Ovary (tissue), 3 donors: ENCODE data around the gene INPP5D.

Source experiments
- POLR2A ChIP-seq: fragments of 450-650 bp; IDR thresholded peaks from one replicate; pipeline ENCODE4 v1.6.1; 2017; ENCODE audit warnings: antibody characterized with exemption, mild to moderate bottlenecking, moderate library complexity
- TF ChIP-seq, protein P1 (sequence below), 3 donors: fragments of 450-650 bp in 2 of 3; fragments of 200-600 bp in 1 of 3; IDR thresholded peaks; one replicate each; pipeline versions ENCODE4 v1.5.1 to v1.8.0; 2016 to 2022; ENCODE audit warnings: antibody characterized with exemption in 3 of 3, mild to moderate bottlenecking in 1 of 3
- donor health status: DM: no; HTN: no; CAD: no.

DNA sequence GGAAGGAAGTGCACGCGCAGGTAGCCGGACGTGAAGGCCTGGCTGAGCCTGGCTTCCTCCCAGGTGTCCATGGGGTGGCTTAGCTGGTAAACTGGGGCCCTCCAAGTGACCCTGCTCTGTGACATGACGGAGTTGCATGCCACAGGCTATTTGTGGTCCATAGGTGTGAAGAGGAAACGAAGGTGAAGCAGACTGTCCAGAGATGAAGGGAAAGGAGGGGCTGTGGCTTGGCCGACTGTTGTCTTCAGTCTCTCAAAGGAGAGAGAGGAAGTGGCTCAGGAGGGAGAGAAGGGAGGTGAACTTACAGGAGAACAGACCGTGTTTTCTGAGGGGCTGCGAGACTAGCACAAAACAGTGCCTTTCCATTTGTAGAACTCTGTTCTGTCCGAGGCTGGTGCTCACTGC, 19.3 kb downstream of the INPP5D start:
- TF ChIP-seq POLR2A: no peak
- TF ChIP-seq, protein P1, sequence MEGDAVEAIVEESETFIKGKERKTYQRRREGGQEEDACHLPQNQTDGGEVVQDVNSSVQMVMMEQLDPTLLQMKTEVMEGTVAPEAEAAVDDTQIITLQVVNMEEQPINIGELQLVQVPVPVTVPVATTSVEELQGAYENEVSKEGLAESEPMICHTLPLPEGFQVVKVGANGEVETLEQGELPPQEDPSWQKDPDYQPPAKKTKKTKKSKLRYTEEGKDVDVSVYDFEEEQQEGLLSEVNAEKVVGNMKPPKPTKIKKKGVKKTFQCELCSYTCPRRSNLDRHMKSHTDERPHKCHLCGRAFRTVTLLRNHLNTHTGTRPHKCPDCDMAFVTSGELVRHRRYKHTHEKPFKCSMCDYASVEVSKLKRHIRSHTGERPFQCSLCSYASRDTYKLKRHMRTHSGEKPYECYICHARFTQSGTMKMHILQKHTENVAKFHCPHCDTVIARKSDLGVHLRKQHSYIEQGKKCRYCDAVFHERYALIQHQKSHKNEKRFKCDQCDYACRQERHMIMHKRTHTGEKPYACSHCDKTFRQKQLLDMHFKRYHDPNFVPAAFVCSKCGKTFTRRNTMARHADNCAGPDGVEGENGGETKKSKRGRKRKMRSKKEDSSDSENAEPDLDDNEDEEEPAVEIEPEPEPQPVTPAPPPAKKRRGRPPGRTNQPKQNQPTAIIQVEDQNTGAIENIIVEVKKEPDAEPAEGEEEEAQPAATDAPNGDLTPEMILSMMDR (IDR thresholded peaks at IDR 0.05): no peak
